Left lung (tissue), 10 donors: ENCODE results near the gene PNMA1. TPM values are rescaled to one million over a fixed set of nuclear protein-coding genes. Genes with fewer than 3 reads are reported as not detected.

Experiments
- ATAC-seq: fragments of 200-7000 bp; cut with Tn5 transposase; one replicate; pipeline ENCODE4 v1.9.1; 2020; ENCODE audit warnings: moderate library complexity
- DNase-seq, 4 donors: peaks; one replicate each; pipeline ENCODE4 v3.0.0-alpha.2; 2013 to 2020
- H3K27ac ChIP-seq, 2 donors: fragments of 200-600 bp; sonication (generic) in 1 of 2; one replicate each; pipeline versions ENCODE4 v1.5.0 to v1.8.0; 2020 to 2021
- H3K27me3 ChIP-seq, 2 donors: fragments of 200-600 bp; sonication (generic) in 1 of 2; one replicate each; pipeline versions ENCODE4 v1.5.0 to v1.8.0; 2020 to 2021
- H3K36me3 ChIP-seq, 2 donors: fragments of 200-600 bp; sonication (generic) in 1 of 2; one replicate each; pipeline versions ENCODE4 v1.5.0 to v1.8.0; 2020 to 2021
- H3K4me1 ChIP-seq, 2 donors: fragments of 200-600 bp; one replicate each; pipeline ENCODE4 v1.8.0; 2021
- H3K4me3 ChIP-seq, 2 donors: fragments of 200-600 bp; sonication (generic) in 1 of 2; one replicate each; pipeline versions ENCODE4 v1.5.0 to v1.8.0; 2020 to 2021; ENCODE audit warnings: mild to moderate bottlenecking in 1 of 2
- H3K9me3 ChIP-seq, 2 donors: fragments of 200-600 bp; sonication (generic) in 1 of 2; one replicate each; pipeline versions ENCODE4 v1.5.0 to v1.8.0; 2020 to 2021
- intact Hi-C, 2 donors: fragments of 100-400 bp; cut with DNase I; formaldehyde crosslinking; loops; one replicate each; pipeline versions ENCODE4 v1.11.2 to v1.14.2; 2022
- polyA plus RNA-seq, 6 donors: library from polyadenylated mRNA; unstranded; fragments of 120-200 nt; gene quantifications; one replicate each; pipeline ENCODE4 v1.2.1, GENCODE V29; 2013; ENCODE audit not compliant: insufficient read length in 6 of 6
- total RNA-seq, 2 donors: library from RNA; stranded (reverse); fragmentation: NEBNext Ultra II Directional; extraction: Animal tissue kit (Norgen Biotek cat#: 25700); gene quantifications; one replicate each; pipeline ENCODE4 v1.2.1, GENCODE V29; 2021
- TF ChIP-seq, protein P1 (sequence below), 2 donors: fragments of 200-600 bp; sonication (generic) in 1 of 2; IDR thresholded peaks; one replicate each; pipeline versions ENCODE4 v1.5.0 to v1.8.0; 2021; ENCODE audit warnings: antibody characterized with exemption in 2 of 2
- donor health status: DM: no; HTN: yes; CAD: no.
- donor health status: DM: no; HTN: no; CAD: no.

The PNMA1 gene
- total and polyA plus RNA-seq, 8 donors: 30.8 to 56.3 (median 46.2) TPM

DNA sequence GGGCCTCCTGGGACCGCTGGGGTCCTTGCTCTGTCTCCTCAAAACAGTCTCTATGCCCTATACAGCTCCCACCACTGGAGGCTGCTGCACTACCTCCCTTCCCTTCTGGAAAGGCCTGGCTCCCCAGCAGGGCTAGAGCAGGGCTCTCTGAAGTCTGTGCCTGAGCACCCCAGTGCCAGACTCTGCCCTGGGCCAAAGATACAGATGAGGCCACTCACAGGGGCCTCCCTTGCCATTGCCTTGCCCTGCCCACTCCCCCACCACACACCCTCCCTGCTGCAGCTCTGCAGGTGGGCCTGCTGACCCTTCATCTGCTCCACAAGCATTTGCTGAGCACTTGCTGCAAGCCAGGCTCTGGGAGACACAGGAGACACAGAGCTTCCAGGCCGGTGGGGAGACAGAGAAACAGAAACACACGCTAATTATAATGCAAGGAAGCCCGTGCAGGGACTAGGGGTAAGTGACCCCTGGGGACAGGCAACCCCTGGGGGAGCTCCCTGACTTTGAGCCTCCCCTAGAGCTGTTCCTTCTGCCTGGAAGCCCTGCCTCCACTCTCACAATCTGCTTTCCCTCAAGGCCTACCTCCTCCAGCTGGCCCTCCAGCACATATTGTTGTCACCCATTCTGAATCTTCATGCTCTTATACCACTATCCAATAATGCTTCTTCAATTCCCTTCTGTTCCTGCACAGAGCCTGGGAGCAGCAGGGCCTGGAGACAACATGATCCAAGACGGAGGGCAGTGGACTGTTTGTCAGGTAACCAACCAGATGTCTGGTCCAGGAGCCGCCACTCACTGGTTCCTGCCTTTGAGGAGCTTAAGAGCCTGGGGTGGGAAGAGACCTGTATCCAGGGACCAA, 32.6 kb upstream of the PNMA1 start:
- no peak for ATAC-seq
- peaks cover 78 to 100% of the 10 kb centered on the region in 2 donors for H3K4me1 ChIP-seq

DNA sequence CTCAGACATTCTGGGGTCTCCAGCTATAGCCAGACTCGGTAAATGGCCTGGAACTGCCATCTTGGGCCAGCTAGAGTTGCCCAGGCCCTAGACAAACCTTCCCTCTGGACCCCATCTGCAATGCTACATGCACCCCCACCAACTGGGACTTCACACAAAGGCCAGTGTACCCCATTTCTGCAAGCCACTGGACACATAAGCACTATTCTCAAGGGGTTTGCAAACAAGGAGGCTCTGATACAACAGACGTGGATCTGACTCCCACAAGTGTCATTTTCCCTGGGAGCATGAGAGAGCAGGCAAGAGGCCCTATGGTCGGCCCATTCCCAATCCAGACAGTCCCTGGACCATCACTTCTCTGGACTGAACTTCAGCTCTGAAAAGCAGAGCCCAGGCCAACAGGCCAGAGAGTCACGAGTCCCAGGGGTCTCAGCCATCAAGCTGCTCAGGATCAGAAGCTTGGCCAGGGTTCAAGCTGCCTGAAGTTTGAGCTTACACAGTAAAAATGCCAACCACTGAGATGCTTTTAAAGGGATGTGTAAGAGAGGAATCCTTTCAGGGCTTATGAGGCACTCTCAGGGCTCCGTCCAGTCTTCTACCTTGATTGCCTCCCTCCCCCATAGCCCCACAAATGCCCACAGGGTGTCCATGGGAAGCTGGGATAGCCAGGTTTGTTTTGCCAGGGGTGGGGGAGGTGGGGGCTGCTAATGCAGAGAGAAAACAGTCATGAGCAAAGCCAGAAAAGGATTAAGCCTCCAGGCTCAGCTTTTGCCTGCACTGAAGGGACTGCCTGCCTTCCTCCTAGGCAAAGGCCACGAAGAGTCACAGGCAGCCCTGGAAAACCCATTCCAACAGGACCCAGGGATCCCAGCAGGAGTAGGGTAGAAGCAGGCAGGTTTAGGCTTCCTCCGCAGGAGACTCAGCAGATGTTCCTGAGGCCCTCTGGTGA, 31.7 kb upstream of the PNMA1 start:
- TF ChIP-seq, protein P1, sequence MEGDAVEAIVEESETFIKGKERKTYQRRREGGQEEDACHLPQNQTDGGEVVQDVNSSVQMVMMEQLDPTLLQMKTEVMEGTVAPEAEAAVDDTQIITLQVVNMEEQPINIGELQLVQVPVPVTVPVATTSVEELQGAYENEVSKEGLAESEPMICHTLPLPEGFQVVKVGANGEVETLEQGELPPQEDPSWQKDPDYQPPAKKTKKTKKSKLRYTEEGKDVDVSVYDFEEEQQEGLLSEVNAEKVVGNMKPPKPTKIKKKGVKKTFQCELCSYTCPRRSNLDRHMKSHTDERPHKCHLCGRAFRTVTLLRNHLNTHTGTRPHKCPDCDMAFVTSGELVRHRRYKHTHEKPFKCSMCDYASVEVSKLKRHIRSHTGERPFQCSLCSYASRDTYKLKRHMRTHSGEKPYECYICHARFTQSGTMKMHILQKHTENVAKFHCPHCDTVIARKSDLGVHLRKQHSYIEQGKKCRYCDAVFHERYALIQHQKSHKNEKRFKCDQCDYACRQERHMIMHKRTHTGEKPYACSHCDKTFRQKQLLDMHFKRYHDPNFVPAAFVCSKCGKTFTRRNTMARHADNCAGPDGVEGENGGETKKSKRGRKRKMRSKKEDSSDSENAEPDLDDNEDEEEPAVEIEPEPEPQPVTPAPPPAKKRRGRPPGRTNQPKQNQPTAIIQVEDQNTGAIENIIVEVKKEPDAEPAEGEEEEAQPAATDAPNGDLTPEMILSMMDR (IDR thresholded peaks at IDR 0.05): no peak
- Histone ChIP-seq H3K36me3 (no peaks in the 10 kb centered on the region), H3K4me1 (peaks cover 78 to 100% of the 10 kb centered on the region in 2 donors), H3K4me3 (no peak overlapping the region), H3K27me3 (no peaks in the 10 kb centered on the region), H3K27ac (peak overlapping the region; percentile 66 to 82), H3K9me3 (no peaks in the 10 kb centered on the region)
- DNase-seq: no peak
- intact Hi-C loops: no loop called here
- ATAC-seq: no peak

More for the DNA sequence above, 32.6 kb upstream of the PNMA1 start:
- Histone ChIP-seq H3K36me3 (no peaks in the 10 kb centered on the region), H3K27me3 (no peaks in the 10 kb centered on the region), H3K9me3 (no peaks in the 10 kb centered on the region), H3K4me3 (no peak overlapping the region), H3K27ac (peak overlapping the region in 1 of 2 donors; percentile 82)
- no peak for DNase-seq
- TF ChIP-seq, protein P1 (IDR thresholded peaks at IDR 0.05): peak in 1 of 2 donors; percentile 18
- intact Hi-C loops: no loop called here

DNA sequence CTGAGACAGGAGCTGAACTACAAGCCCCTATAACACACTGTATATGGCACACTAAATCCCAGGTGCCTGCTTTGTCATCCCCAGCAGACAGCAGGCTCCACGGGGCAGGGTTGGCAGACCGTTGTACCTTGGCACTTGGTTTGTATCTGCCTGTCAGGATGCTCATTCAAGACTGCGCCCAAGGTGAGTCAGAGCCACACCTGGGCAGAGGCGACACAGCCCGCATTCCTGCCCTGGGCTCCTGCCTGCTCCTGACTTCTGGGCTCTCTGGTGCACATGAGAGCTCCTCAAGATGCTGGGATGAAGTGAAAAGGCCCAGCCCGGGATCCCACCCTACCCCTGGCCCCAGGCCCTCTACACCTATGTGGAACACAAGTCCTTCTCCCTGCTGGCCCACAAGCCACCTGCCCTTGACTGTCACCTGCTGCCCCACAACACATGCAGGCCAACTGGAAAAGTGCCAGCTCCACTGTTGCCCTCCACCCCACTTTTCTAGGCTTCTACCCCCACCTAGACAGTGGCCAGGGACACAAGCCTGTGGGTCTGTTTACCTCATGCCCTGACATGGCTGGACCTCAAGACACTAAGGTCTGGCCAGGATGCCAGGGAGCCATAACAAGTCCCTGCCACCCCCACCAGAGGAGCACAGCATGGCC, 30.8 kb upstream of the PNMA1 start:
- intact Hi-C loops: no loop called here
- Histone ChIP-seq H3K27me3 (no peaks in the 10 kb centered on the region), H3K4me1 (peaks cover 79 to 100% of the 10 kb centered on the region in 2 donors), H3K9me3 (no peaks in the 10 kb centered on the region), H3K36me3 (no peaks in the 10 kb centered on the region), H3K27ac (peak overlapping the region; percentile 69 to 82), H3K4me3 (no peak overlapping the region)
- DNase-seq: peak in 2 of 4 donors; percentile 67 to 86
- peak; percentile 49 for ATAC-seq
- TF ChIP-seq, protein P1 (IDR thresholded peaks at IDR 0.05): no peak

DNA sequence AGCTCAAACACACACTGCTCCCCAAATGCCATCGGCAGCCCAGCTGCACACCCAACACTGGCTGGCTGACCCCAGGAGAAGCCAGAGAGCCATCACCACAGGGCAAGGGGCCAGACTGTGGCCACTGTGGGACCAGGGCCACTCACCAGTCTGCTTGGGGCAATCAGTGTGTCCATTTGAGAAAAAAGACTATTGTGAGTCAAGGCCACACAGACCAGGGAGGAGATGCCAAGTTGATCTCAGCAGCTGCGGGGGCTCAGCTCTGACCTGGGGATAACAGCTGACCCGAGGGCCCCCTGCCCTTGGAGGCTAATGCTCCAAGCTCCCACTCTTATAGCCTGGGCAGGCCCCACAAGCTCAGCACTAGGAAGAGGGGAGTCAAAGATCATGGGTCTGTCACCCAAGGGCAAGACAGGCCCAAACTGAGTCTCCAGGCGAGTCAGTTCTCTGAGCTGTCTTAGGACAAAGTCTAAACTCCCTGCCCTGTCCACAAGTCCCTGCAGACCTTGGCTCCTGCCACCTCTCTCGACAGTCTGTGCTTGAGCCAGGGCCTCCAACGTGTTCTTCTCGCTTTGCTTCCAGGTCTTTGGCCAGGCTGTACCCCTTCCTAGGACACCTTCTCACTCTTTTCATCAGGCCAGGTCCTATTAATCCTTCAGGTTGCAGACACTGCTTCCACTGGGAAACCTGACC, 30.1 kb upstream of the PNMA1 start:
- H3K4me3 ChIP-seq: no peak overlapping the region
- TF ChIP-seq, protein P1 (IDR thresholded peaks at IDR 0.05): no peak
- H3K27ac ChIP-seq: peak overlapping the region; percentile 69 to 82
- intact Hi-C loops: no loop called here
- H3K9me3 ChIP-seq: no peaks in the 10 kb centered on the region
- no peaks in the 10 kb centered on the region for H3K27me3 ChIP-seq
- peaks cover 80 to 100% of the 10 kb centered on the region in 2 donors for H3K4me1 ChIP-seq
- ATAC-seq (no peak), DNase-seq (no peak)
- peaks cover 0 to 7% of the 10 kb centered on the region in 2 donors for H3K36me3 ChIP-seq
